Measurements from ENCODE around the gene MGLL.
A peak's percentile ranks its signal among the peaks of the same experiment; 100 is the strongest.

Gene MGLL

DNA sequence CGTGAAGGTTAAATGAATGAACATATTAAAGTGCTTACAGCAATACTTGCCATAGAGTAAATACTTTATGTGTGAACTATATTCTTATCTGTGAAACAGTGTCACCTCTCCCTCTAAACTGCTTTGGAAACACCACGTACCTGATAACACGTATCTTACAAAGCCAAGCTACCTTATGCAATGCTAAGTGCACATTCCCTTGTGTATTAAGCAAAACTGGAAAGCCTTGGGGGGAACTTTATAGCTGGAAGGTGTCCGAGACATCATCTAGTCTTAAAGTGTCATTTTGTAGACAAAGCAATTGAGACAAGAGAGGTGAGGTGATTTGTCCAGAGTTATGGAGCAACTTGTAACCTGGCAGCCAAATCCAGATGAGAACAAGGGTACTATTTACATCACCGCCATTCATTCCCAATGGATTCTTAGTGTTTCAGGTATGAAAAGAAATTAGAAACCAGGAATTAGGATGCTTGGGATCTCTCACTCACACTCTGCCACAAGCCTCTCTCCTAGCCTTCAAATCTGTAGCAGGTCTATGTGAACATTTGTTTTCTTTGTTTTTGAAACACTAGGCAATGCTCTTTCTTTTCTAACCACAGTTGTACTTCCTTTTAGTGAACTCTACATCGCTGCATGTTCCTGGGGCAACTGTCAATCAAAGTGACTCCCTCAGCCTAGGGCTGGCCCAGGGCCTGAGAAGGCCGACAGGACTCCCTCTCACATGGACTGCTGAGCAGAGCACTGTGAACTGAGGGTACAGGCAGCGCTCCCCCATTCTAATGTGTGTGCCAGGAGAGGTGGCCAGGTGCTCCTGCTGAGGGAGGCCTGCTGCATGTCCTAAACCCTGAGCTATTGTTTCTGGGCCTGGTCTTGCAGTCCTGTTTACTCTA is 13.9 kb upstream of the MGLL start:
- DNase-seq (ENCODE audit: low spot score) (no peak), FAIRE-seq (no peak)

DNA sequence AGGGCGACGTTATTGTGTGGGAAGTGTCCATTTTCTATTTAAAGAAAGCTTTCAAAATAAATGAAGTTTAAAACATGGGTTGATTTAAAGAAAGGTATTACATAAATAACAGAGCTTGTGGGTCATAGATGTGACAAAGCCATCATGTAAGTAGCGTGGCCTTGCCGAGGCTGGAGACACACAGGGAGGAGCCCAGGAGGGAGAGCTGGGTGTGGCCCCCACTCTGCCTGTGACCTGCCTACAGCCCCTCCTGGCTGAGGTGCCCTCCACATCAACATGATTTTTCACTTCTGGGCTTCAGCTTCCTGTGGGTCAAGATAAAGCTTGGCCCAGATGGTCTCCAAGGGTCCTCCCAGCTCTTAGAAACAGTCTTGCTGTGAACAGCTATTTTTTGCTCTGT is 12.5 kb upstream of the MGLL start:
- no peak for FAIRE-seq
- DNase-seq (ENCODE audit: low spot score) = no peak

DNA sequence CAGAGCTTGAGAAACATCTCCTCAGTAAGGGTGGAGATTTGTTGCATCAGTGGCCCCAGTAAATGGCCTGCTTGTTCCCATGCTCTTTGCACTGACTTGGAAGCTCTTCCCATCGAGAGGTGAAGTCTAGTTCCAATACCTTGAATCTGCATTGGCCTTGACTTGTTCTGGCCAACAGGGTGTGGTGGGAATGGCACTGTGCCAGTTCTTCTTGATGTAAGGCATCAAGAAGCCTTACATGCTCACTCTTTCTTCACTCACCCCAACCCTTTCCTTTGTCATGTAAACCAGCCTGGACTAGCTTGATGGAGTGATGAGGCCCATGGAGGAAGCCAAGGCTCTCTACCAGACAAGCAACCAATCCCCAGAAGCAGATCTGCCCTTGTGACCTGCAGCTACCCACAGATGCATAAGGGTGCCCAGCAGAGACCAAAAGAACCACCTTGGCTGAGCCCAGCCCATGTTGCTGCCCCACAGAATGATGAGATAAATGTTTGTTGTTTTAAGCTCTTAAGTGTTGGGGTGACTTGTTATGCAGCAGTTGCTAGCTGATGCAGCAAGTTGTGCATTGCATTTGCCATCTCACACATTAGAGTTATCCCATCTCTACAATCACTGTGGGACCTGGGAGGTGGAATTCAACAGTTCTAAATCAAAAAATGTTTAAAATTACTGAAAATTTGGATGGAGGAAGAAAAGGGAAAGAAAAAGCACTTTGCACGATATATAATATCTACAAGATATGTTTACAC is 11.1 kb upstream of the MGLL start:
- DNase-seq (ENCODE audit: low spot score) (no peak), FAIRE-seq (no peak)

DNA sequence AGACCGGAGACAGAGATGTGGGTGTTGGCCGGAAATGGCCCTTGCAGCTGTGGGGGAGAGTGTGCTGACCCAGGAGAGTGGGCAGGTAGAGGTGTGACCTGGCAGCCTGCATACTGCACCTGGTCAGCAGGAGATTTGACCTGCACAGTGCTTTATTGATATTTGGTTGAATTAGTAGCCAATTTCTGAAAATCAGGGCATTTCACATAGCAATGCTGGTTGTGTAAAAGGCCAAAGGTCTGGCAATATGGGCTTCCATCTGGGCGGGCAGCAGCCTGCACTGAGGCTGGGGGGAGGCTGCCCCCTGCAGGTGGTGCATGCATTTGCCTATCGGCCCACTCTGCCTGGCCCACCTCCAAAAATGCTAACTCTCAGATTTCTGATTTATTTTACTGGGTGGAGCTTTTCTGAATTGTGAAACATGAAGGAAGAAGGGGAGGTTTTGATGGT is 9.4 kb upstream of the MGLL start:
- FAIRE-seq (no peak), DNase-seq (ENCODE audit: low spot score) (no peak)

DNA sequence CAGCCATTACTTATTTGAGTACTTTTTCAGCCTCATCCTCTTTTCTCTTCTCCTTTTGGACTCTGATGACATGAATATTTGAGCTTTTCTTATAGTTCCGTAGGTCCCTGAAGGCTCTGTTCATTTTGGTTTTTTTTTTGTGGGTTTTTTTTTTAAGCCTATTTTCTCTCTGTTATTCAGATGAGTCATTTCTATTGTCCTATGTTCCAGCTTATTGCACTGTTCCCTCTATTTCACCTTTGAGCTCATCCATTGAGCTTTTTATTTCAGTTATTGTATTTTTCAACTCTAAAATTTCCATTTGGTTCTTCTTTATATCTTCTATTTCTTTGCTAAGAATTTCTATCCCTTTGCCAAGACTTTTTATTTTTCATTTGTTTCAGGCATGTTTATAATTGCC is 7.2 kb upstream of the MGLL start:
- no peak for FAIRE-seq
- DNase-seq (ENCODE audit: low spot score) = no peak

DNA sequence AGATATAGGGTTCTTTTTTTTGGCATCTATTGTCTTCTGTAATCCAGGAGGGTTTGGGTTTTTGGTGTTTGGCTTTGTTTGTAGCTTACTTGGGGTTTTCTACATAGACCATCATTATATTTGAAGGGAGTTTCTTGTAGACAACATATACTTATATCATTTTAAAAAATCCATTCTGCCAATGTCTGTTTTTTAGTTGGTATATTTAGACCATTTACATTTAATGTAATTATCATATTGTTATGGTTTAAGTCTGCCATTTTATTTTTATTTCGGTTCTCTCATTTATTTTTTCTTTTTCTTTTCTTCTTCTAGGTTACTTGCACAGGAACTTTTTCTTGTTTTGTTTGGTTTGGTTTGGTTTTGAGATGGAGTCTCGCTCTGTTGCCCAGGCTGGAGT is 5.5 kb upstream of the MGLL start:
- DNase-seq (ENCODE audit: low spot score) = no peak
- no peak for FAIRE-seq

DNA sequence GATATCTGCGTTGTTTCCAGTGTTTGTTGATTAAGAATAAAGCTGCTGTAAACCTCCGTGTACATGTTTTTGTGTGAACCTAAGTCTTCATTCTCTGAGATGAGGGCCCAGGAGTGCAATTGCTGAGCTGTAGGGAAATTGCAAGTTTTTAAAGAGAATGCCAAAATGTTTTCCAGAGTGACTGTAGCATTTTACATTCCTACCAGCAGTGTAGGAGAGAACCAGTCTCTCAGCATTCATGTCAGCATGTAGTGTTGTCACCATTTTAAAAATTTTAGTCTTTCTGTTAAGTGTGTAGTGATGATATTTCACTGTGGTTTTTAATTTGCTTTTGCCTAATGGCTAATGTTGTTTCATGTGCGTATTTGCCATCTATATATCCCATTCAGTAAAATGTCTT is 3.4 kb upstream of the MGLL start:
- DNase-seq (ENCODE audit: low spot score) (no peak), FAIRE-seq (no peak)

DNA sequence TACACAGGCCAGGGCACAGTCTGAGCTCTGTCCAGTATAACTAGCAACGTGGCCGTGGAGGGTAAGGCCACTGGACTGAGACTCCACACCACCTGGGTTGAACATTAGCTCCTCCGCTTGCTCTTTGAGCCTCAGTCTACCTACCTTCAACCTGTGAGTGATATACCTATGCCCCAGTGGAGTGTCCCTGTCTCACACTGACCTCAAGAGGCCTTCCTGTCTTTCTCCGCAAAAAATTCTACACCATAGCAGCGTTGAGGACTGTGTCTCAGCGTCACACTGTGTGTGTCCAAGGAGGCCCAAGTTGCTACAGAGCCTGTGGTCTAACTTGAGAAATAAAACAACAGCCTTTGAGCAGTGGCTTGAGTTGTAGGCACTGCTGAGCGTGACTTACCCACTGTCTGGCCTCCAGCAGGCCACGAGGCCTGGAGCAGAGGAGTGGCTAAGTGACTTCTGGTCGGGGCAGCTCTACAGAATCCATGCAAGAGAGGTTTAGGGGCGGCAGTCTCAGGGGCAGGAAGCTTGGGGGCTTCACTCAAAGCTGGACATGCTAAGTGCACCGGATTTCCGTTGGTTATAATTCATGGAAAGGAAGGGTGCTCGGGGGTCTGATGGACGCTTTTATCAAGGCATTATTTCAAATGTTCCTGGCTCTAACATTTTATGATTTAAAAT is 2.0 kb upstream of the MGLL start:
- FAIRE-seq (no peak), DNase-seq (ENCODE audit: low spot score) (no peak)

DNA sequence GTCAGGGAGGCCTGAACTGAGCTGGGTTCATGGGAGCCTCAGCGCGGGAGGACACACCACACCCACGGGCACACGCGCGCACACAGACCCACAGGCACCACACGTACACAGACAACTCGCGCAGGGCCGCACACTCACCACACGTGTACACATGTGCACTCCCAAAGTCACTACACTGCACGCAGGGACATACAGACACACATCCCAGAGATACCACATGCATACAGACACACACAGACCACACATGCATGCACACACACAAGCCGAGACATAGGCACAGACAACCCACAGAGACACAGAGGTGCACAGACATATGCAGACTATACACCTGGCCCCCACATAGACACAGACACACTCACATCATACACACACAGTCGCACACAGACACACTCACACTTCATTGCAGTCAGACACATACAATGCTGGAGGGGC is 1.1 kb upstream of the MGLL start:
- FAIRE-seq = no peak
- DNase-seq (ENCODE audit: low spot score) = no peak

DNA sequence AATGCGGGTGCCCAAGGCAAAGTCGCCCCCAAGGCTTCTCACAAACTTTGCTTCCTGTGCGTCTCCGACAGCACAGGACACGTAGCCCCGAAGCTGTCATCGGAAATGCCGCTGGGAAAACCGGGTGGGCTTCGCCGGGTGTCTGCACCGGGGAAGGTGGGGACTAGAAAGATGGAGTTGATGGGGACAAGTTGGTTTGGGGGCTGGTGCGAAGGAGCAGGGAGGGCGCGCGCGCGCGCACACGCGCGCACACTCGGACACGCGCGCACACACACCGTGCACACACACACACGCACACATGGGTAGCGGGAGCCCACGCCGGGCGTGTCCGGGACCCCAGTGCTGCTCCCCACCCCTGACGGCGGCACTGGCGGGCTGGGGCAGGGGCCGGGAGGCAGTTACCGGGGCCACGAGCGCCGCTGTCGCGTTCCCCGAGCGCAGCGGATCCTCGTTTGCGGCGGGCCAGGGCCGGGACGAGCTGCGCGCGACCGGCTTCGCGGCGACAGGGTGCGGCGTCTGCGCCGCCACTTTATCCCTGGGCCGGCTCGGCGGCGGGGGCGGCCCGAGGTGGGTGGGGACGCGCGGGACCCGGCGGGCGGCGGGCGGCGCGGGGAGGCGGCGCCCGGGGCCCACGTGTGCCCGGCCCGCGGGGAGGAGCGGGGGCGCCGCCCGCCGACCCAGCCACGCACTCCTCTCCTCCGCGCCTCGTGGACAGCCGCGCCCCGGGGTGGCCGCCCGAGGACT is 539 bp upstream of the MGLL start:
- FAIRE-seq = no peak
- DNase-seq (ENCODE audit: low spot score) = no peak

DNA sequence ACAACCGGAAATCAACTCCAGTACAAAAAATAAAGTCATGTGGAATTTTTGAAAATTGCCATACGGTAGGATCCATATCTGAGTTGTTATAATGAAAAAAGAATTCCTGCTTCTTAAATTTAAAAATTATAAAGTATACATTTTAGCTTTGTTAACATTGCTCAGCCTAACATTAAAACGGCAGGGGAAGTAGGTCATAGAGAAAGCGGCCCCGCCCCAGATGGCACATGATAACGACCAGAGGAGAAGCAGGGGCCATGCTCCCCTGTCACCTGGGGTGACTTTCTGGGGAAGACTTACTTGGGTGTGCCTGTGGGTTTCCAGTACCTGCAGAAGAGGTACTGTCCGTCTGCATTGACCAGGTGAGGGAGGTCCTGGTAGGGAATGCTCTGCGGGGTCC is 921 bp downstream of the MGLL start:
- DNase-seq (ENCODE audit: low spot score) = no peak
- no peak for FAIRE-seq

DNA sequence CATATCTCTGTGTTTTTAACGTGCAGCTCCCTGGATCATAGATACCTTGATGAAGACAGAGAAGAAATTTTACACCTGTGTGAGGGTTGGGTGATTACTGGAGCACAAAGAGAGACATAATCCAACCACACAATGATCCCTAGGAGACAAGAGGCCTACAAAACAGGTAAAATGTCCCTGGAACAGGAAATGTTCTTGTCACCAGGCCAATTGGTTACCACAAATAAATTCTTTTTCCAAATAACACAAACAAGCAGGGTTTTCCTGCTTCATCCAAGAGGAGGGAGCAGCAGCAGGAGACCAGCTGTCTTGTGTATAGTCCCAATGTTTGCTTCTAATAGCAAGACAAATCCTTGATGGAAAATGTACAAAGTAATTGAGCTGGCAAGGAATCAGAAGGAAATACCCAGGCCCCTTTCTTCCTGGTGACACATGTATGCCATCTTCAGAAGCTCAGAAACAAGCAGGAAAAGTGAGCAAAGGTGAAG is 1.4 kb downstream of the MGLL start:
- DNase-seq (ENCODE audit: low spot score) (no peak), FAIRE-seq (no peak)

DNA sequence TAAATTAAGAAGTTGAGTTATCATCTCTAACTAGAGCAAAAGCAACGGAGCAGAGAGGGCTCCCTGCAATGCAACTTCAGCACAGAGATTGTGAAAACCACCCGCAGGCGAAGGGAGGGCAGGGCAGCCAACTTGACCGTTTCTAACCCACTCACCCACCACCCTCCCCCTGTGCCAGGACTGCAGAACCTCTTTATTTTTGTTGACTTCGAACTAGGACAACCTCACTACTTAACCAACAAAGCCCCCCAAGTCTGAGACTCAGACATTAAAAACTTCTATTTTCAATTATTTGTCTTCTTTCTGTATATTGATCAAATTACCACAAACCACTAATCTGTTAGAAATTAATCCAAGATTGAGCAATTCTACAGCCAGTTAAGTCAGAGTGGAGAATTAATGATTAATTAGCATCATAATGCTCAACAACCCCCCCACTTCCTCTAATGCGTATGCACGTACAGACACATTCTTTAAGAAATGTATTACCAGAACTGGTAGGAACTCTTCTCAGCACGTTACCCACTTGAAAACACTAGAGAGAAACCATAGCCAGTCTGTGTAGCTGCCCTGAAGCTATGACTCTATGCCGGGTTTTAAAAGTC is 2.0 kb downstream of the MGLL start:
- no peak for DNase-seq (ENCODE audit: low spot score)

DNA sequence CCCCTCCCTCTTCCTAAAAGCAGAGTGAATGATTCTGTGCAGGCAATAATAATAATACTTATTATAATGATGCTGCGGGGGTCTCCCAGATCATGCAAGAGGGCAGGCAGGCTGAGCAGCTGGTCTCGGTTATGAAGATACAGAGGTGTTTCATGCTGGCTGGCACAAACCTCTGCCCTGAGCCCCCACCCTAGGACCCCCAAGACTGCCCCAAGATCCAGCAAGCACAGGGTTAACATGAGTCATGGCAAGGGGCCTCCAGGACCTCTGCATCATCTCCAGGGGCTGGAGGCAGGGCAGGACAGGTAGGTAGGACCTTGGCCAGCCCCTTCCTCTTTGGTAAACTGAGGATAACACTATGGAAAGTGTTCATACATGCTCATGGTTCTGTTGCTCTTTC is 2.7 kb downstream of the MGLL start:
- no peak for FAIRE-seq
- DNase-seq (ENCODE audit: low spot score) = no peak

More for the DNA sequence above, 2.0 kb downstream of the MGLL start:
- no peak for FAIRE-seq

DNA sequence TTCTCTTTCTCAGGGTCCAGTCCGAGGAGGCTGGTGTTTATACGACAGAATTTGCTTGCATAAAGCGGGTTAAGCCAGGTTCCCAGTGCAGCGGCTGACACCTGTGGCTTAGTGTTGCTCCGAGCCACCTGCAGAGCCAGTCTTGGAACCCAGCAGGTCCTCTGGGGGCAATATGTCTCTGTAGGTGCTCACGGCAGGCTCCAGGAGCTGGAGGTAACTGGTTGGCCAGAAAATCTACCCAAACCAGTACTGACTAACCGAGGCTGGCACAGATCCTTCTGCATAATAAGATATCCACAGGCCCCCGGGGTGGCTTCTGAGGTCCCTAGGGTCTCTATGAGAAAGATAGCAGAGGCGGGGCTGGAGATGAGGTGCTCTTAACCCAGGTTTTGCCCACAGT is 3.2 kb downstream of the MGLL start:
- no peak for DNase-seq (ENCODE audit: low spot score)
- FAIRE-seq = no peak

DNA sequence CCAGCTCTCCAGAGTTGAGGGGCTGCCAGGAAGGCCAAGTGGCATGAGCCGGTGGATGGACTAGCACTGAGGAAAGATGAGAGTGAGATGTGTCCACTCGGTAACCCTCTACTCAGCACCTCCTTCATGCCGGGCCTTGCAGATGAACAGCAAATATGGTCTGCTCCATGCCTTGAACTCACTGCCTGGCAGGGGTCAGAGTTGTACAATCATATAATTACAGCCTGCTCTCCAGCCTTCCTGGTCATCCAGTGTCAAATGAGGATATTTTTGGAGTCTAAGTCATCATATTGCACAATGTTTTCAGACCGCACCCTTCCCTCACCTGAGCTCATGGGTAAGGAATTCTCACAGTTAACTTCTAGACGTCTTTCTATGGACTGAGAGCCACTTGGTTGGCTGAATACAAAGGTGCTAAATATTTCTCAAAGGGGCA is 4.9 kb downstream of the MGLL start:
- FAIRE-seq (peak; percentile 53), DNase-seq (ENCODE audit: low spot score) (peak; percentile 77)

DNA sequence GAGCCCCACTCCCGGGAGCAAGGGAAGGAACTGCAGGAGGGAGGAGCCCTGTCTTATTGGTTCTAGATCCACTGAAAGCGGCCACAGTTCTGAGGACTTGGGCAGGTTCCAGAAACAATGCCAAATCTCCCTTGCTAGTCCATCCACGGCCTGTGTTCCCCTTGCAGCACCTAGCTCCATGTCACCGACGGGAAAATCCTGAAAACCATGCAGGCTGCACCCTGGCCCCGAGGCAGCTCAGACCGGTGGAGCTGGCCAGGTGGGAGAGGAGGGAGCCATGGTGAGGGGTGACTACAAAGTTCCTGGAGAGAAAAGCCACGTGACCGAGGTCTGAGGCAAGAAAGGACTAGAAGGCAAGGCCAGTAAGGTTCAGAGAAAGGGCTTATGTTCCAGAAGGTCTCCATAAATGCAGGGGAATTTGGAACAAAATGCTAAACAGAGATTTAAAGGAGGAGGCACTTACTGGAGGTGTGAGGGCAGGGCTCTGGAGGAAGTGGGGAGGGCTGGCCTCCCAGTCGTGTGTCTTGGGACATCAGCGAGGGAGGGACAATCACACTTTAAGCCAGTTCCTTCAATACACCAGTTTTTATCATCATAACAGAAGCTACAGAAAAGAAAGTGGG is 5.4 kb downstream of the MGLL start:
- no peak for DNase-seq (ENCODE audit: low spot score)
- no peak for FAIRE-seq

DNA sequence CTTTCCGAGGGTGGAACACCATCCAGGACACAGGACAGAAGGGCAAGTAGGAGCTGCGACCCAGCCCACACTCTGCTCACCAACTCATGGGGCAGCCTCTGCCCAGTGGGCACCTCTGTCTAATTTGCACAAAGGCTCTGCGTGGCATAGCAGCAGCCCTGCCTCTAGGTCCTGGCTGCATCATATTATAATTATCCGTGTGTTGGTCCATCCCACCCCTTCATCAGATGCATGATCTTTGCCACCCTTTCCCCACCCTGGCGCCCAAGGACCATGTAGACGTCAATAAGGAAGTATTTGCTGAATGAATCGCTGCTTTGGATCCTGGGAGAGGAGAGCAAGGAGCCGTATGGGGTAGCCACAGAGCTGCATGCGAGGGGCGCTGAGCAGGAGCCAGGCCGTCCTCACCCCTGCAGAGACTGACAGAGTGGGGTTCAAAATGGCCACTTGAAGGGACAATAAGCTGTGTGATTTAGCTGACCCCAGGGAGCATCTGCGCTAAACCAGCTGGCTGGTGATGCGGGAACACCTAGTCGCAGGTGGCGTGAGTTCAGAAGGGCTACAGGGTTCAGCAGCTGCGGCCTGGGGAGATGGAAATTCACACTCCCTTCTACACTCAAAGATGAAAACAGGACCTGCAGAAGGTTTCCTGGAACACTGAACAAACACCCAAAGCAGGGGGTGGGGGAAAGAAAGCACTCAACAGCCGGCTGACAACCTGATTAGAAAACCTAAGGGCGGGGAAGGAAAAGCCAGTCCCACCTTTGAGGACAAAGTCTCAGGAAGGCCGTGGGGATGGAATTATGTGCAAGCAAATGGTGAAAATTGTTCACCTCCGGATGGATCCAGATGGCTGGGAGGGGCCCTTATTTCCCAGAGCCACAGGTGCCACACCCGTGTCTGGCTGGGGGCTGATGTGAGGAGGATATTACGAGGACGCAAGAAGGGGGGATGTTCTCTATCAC is 6.4 kb downstream of the MGLL start:
- no peak for DNase-seq (ENCODE audit: low spot score)
- no peak for FAIRE-seq

DNA sequence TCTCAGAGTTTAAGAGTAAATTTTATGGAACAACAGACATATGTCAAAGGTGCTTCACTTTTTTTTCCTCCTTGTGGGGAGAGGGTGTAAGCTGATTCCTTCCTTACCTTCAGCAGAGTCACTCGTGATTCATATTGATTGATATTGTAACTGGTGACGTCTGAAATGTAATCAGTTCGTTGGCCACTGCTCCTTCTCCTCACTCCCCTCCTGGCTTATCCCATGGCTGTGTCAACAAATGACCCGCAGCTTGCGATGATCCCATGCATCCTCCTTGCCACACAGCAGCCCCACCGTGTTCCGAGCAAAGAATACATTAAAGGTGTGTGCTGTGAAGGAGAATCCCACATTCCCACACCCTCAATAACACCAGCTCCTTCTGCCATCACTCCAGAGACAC is 7.3 kb downstream of the MGLL start:
- DNase-seq (ENCODE audit: low spot score) = no peak
- FAIRE-seq = peak; percentile 59

Measured in urothelium cell line (cell line).